ENCODE measurements around the gene IL1RAP.

Gene IL1RAP

GRCh38 chr3:190695994-190696393 lies 182.1 kb downstream of the IL1RAP start:
- TF ChIP-seq CTCF (IDR thresholded peaks at IDR 0.05; ENCODE audit: control insufficient read depth, insufficient read depth, low read depth, low read length, missing control alignments), result no peak
- H3K4me3 ChIP-seq (ENCODE audit: control insufficient read depth, low read depth, low read length), result no peak overlapping the region
- no peak for DNase-seq (ENCODE audit: low read depth)

- peak; percentile 61 for TF ChIP-seq CTCF (IDR thresholded peaks at IDR 0.05; ENCODE audit: control insufficient read depth, insufficient read depth, low read depth, low read length, missing control alignments)
- DNase-seq (ENCODE audit: low read depth), result no peak
- H3K4me3 ChIP-seq (ENCODE audit: control insufficient read depth, low read depth, low read length), result no peak overlapping the region
These were observed 183.1 kb downstream of the IL1RAP start for GRCh38 chr3:190696777-190697501.

- no peak for DNase-seq (ENCODE audit: low read depth)
- H3K4me3 ChIP-seq (ENCODE audit: control insufficient read depth, low read depth, low read length), result no peak overlapping the region
- TF ChIP-seq CTCF (IDR thresholded peaks at IDR 0.05; ENCODE audit: control insufficient read depth, insufficient read depth, low read depth, low read length, missing control alignments), result no peak
These were observed 183.6 kb downstream of the IL1RAP start for GRCh38 chr3:190697502-190697830.

DNA sequence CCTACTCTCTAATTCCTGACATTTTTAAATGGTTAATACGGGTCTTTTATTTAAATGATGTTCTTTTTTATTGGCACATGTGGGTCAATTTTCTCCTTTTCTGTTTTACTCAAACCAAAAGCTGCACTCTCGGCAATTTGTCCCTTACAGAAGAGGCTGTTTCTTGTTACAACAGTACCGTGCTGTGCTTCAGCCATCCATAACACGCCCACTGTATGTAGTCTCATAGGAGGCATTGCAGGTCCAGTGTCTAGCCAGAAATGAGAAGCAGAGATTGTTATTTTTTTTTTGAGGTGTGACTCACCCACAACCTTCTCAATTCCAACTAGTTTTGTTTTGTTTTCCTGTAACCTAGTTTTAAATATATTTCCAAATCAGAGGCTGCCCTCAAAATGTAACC lies 184.0 kb downstream of the IL1RAP start:
- peak overlapping the region; percentile 8 for H3K4me3 ChIP-seq (ENCODE audit: control insufficient read depth, low read depth, low read length)
- DNase-seq (ENCODE audit: low read depth), result peak; percentile 54

GRCh38 chr3:190699776-190700175 lies 185.9 kb downstream of the IL1RAP start:
- no peak overlapping the region for H3K4me3 ChIP-seq (ENCODE audit: control insufficient read depth, low read depth, low read length)
- TF ChIP-seq CTCF (IDR thresholded peaks at IDR 0.05; ENCODE audit: control insufficient read depth, insufficient read depth, low read depth, low read length, missing control alignments), result no peak
- DNase-seq (ENCODE audit: low read depth), result no peak

More for the DNA sequence above, 184.0 kb downstream of the IL1RAP start:
- no peak for TF ChIP-seq CTCF (IDR thresholded peaks at IDR 0.05; ENCODE audit: control insufficient read depth, insufficient read depth, low read depth, low read length, missing control alignments)

- H3K4me3 ChIP-seq (ENCODE audit: control insufficient read depth, low read depth, low read length), result no peak overlapping the region
- peak; percentile 78 for TF ChIP-seq CTCF (IDR thresholded peaks at IDR 0.05; ENCODE audit: control insufficient read depth, insufficient read depth, low read depth, low read length, missing control alignments)
- DNase-seq (ENCODE audit: low read depth), result no peak
These were observed 187.2 kb downstream of the IL1RAP start for GRCh38 chr3:190701096-190701532.

All from AG09309 (cell line).